ENCODE data around the gene ADAMTS2.
"Not testable (repeated sequence)": the region's sequence is repeated elsewhere in the genome, so short reads cannot be mapped to it uniquely, and the experiment has no call there.

ADAMTS2 gene

GRCh38 chr5:179228341-179229121, 116.7 kb downstream of the ADAMTS2 start:
- no peak for DNase-seq

GRCh38 chr5:179227580-179228311, 117.5 kb downstream of the ADAMTS2 start:
- DNase-seq: no peak

- DNase-seq: no peak
Observed at GRCh38 chr5:179227229-179227579, 118.1 kb downstream of the ADAMTS2 start.

- no peak for DNase-seq
Observed at GRCh38 chr5:179226696-179227095, 118.6 kb downstream of the ADAMTS2 start.

- DNase-seq: no peak
Observed at GRCh38 chr5:179225387-179225786, 119.9 kb downstream of the ADAMTS2 start.

GRCh38 chr5:179224741-179225140, 120.5 kb downstream of the ADAMTS2 start:
- DNase-seq: no peak

- no peak for DNase-seq
Observed at GRCh38 chr5:179223961-179224360, 121.3 kb downstream of the ADAMTS2 start.

- DNase-seq: no peak
Observed at GRCh38 chr5:179223528-179223927, 121.7 kb downstream of the ADAMTS2 start.

- no peak for DNase-seq
Observed at GRCh38 chr5:179222246-179223017, 122.8 kb downstream of the ADAMTS2 start.

- no peak for DNase-seq
Observed at GRCh38 chr5:179221877-179222220, 123.4 kb downstream of the ADAMTS2 start.

- no peak for DNase-seq
Observed at GRCh38 chr5:179221196-179221876, 123.9 kb downstream of the ADAMTS2 start.

GRCh38 chr5:179220716-179221115, 124.5 kb downstream of the ADAMTS2 start:
- no peak for DNase-seq

- DNase-seq: no peak
Observed at GRCh38 chr5:179219661-179220620, 125.3 kb downstream of the ADAMTS2 start.

- no peak for DNase-seq
Observed at GRCh38 chr5:179218943-179219330, 126.3 kb downstream of the ADAMTS2 start.

GRCh38 chr5:179217956-179218942, 127.0 kb downstream of the ADAMTS2 start:
- DNase-seq: no peak

- no peak for DNase-seq
Observed at GRCh38 chr5:179217356-179217755, 127.9 kb downstream of the ADAMTS2 start.

GRCh38 chr5:179216381-179216780, 128.9 kb downstream of the ADAMTS2 start:
- not testable (repeated sequence) for DNase-seq

GRCh38 chr5:179215576-179215975, 129.7 kb downstream of the ADAMTS2 start:
- no peak for DNase-seq

GRCh38 chr5:179214678-179215077, 130.6 kb downstream of the ADAMTS2 start:
- DNase-seq: no peak

GRCh38 chr5:179212870-179213269, 132.4 kb downstream of the ADAMTS2 start:
- no peak for DNase-seq

- no peak for DNase-seq
Observed at GRCh38 chr5:179211631-179212030, 133.6 kb downstream of the ADAMTS2 start.
